ENCODE data around the gene IFNL4. TPM values are rescaled to one million over a fixed set of nuclear protein-coding genes. Genes with fewer than 3 reads are reported as not detected.
A peak's percentile ranks its signal among the peaks of the same experiment; 100 is the strongest.

IFNL4 gene
- total RNA-seq, 1 donor from 2014 or later: not detected

GRCh38 chr19:39211731-39212374 lies 36.8 kb downstream of the IFNL4 start:
- DNase-seq (ENCODE audit: low read depth, low spot score): no peak
- H3K9me3 Mint-ChIP-seq: no peaks in the 10 kb centered on the region
- peaks cover 19% of the 10 kb centered on the region for H3K27me3 Mint-ChIP-seq (ENCODE audit: low read depth)
- TF ChIP-seq, protein P1, sequence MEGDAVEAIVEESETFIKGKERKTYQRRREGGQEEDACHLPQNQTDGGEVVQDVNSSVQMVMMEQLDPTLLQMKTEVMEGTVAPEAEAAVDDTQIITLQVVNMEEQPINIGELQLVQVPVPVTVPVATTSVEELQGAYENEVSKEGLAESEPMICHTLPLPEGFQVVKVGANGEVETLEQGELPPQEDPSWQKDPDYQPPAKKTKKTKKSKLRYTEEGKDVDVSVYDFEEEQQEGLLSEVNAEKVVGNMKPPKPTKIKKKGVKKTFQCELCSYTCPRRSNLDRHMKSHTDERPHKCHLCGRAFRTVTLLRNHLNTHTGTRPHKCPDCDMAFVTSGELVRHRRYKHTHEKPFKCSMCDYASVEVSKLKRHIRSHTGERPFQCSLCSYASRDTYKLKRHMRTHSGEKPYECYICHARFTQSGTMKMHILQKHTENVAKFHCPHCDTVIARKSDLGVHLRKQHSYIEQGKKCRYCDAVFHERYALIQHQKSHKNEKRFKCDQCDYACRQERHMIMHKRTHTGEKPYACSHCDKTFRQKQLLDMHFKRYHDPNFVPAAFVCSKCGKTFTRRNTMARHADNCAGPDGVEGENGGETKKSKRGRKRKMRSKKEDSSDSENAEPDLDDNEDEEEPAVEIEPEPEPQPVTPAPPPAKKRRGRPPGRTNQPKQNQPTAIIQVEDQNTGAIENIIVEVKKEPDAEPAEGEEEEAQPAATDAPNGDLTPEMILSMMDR (conservative IDR thresholded peaks at IDR 0.05): no peak
- no peak overlapping the region for H3K27ac Mint-ChIP-seq (ENCODE audit: unreplicated experiment)
- H3K36me3 Mint-ChIP-seq (ENCODE audit: low read depth): no peaks in the 10 kb centered on the region
- no peaks in the 10 kb centered on the region for H3K4me1 Mint-ChIP-seq
- no peak overlapping the region for H3K4me3 Mint-ChIP-seq

- DNase-seq (ENCODE audit: low read depth, low spot score): no peak
- TF ChIP-seq, protein P1 (conservative IDR thresholded peaks at IDR 0.05): no peak
- Mint-ChIP-seq H3K9me3 (no peaks in the 10 kb centered on the region), H3K4me3 (no peak overlapping the region), H3K27me3 (ENCODE audit: low read depth) (peaks cover 10% of the 10 kb centered on the region), H3K36me3 (ENCODE audit: low read depth) (no peaks in the 10 kb centered on the region), H3K27ac (ENCODE audit: unreplicated experiment) (no peak overlapping the region), H3K4me1 (no peaks in the 10 kb centered on the region)
Measured at GRCh38 chr19:39209196-39209595, 39.5 kb downstream of the IFNL4 start.

GRCh38 chr19:39208175-39208795 lies 40.4 kb downstream of the IFNL4 start:
- Mint-ChIP-seq H3K4me1 (no peaks in the 10 kb centered on the region), H3K27me3 (ENCODE audit: low read depth) (peaks cover 11% of the 10 kb centered on the region), H3K4me3 (no peak overlapping the region), H3K27ac (ENCODE audit: unreplicated experiment) (peak overlapping the region; percentile 29), H3K9me3 (no peaks in the 10 kb centered on the region), H3K36me3 (ENCODE audit: low read depth) (no peaks in the 10 kb centered on the region)
- TF ChIP-seq, protein P1 (conservative IDR thresholded peaks at IDR 0.05): no peak
- no peak for DNase-seq (ENCODE audit: low read depth, low spot score)

GRCh38 chr19:39207293-39207836 lies 41.3 kb downstream of the IFNL4 start:
- H3K4me1 Mint-ChIP-seq: no peaks in the 10 kb centered on the region
- no peak overlapping the region for H3K4me3 Mint-ChIP-seq
- no peak for DNase-seq (ENCODE audit: low read depth, low spot score)
- no peak overlapping the region for H3K27ac Mint-ChIP-seq (ENCODE audit: unreplicated experiment)
- TF ChIP-seq, protein P1 (conservative IDR thresholded peaks at IDR 0.05): no peak
- peaks cover 14% of the 10 kb centered on the region for H3K27me3 Mint-ChIP-seq (ENCODE audit: low read depth)
- no peaks in the 10 kb centered on the region for H3K36me3 Mint-ChIP-seq (ENCODE audit: low read depth)
- H3K9me3 Mint-ChIP-seq: no peaks in the 10 kb centered on the region

DNA sequence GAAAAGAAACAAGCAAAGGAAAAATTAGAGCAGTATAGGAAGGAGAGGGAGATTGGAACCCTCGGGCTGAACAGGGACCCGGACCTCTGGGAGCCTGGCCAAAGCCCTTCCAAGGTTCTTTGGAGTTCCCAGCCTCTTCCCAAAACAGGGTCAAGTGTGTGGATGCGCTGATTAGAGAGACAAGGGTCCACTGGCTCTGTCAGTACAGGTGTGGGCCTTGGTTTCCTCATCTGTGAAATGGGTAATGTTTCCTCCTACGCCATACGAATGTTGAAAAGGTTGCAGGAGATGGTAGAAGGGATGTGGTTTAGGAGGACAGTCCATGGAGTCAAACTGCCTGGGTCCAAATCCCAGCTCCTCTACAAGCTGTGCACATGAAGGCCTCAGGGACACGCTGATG lies 42.5 kb downstream of the IFNL4 start:
- H3K4me1 Mint-ChIP-seq: no peaks in the 10 kb centered on the region
- H3K27ac Mint-ChIP-seq (ENCODE audit: unreplicated experiment): no peak overlapping the region
- TF ChIP-seq, protein P1 (conservative IDR thresholded peaks at IDR 0.05): no peak
- DNase-seq (ENCODE audit: low read depth, low spot score): no peak
- no peaks in the 10 kb centered on the region for H3K9me3 Mint-ChIP-seq
- peaks cover 21% of the 10 kb centered on the region for H3K27me3 Mint-ChIP-seq (ENCODE audit: low read depth)
- H3K4me3 Mint-ChIP-seq: no peak overlapping the region
- H3K36me3 Mint-ChIP-seq (ENCODE audit: low read depth): no peaks in the 10 kb centered on the region

All from neural crest cell (in vitro differentiated cells).